Retinal pigment epithelial cell (primary cell): Measurements from ENCODE around the gene FOXK1.

ENCODE experiments used
- DNase-seq: peaks from one replicate; pipeline ENCODE4 v3.0.0-alpha.2; 2010; ENCODE audit warnings: low read depth
- H3K4me3 ChIP-seq: 2 replicates; pipeline ENCODE4 v1.5.1; 2011; ENCODE audit warnings: mild to moderate bottlenecking, low read length, control low read depth, moderate library complexity
- TF ChIP-seq, protein P1 (sequence below): conservative IDR thresholded peaks from 2 replicates; pipeline ENCODE4 v1.5.1; 2011; ENCODE audit warnings: low read depth, low read length, control low read depth, inconsistent platforms

The FOXK1 gene

GRCh38 chr7:4699841-4700240, 17.7 kb downstream of the FOXK1 start:
- TF ChIP-seq, protein P1, sequence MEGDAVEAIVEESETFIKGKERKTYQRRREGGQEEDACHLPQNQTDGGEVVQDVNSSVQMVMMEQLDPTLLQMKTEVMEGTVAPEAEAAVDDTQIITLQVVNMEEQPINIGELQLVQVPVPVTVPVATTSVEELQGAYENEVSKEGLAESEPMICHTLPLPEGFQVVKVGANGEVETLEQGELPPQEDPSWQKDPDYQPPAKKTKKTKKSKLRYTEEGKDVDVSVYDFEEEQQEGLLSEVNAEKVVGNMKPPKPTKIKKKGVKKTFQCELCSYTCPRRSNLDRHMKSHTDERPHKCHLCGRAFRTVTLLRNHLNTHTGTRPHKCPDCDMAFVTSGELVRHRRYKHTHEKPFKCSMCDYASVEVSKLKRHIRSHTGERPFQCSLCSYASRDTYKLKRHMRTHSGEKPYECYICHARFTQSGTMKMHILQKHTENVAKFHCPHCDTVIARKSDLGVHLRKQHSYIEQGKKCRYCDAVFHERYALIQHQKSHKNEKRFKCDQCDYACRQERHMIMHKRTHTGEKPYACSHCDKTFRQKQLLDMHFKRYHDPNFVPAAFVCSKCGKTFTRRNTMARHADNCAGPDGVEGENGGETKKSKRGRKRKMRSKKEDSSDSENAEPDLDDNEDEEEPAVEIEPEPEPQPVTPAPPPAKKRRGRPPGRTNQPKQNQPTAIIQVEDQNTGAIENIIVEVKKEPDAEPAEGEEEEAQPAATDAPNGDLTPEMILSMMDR: no peak
- DNase-seq: no peak
- H3K4me3 ChIP-seq: no peak overlapping the region

DNA sequence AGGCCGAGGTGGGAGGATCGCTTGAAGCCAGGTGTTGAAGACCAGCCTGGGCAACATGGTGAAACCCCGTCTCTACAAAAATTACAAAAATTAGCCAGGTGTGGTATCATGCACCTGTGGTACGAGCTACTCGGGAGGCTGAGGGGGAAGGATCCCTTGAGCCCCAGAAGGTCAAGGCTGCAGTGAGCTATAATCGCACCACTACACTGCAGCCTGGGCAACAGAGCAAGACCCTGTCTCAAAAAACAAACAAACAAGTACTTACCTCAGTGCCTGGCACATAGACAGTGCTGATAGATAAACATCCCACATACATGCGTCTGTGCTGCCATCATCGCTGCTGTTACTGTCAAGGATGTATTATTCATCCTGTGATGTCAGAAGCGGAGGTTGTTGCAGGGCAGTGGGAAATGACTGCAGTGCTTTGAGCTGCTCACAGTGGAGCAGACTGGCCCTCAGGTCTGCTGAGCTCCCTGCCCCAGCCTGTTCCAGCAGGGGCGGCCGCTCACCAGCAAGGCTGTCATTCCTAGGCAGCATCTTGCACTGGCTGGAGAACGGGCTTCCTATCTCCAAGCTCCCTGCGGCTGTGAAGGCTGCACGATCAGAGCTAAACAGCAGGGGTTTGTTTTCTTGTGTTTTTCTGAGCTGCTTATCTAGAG, 18.6 kb downstream of the FOXK1 start:
- no peak overlapping the region for H3K4me3 ChIP-seq

DNA sequence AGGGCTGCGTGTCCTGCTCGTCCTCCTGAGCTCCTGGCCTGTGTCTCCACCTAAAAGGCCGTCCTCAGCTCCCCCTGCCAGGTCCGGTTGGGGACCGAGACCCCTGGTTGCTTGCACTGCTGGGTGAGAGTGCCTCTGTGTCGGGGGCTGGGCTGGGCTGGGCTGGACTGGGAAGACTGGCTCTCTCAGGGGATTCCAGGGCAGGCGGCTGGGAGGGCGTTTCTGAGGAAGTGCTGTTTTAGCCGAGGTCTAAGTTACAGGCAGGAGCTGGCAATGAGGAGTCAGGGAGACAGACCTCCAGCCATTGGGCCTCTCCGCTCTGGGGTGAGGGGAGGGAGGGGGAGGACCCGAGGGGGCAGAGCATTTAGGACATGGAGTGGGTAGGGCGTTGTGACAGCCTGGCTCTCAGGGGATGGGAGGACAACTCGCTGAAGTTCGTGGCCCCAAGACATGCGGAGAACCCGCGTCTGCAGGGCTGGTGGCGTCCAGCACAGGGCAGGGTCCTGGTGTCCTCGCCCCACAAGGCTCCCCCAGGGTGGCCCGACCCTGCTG, 20.9 kb downstream of the FOXK1 start:
- no peak for DNase-seq
- TF ChIP-seq, protein P1: no peak
- no peak overlapping the region for H3K4me3 ChIP-seq

More for the DNA sequence above, 18.6 kb downstream of the FOXK1 start:
- TF ChIP-seq, protein P1: no peak
- DNase-seq: no peak

DNA sequence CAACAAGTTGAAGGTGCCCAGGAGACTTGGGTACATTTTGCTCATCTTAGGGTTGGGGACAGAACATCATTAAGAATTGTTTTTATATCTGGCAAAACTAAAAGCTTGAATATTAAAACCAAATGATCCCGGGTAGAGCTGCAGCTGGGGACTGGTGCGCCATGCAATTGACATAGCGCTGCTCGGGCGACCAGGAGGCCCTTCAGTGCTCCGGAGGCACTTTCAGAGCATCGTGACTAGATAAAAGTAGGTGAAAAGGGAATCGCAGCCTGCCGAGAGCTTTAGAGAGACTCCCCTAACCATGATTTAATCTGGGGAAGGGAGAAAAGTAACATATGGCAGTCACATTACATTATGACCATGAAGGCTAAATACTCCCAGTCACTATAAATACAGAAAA, 21.4 kb downstream of the FOXK1 start:
- DNase-seq: no peak
- TF ChIP-seq, protein P1: no peak
- H3K4me3 ChIP-seq: no peak overlapping the region

DNA sequence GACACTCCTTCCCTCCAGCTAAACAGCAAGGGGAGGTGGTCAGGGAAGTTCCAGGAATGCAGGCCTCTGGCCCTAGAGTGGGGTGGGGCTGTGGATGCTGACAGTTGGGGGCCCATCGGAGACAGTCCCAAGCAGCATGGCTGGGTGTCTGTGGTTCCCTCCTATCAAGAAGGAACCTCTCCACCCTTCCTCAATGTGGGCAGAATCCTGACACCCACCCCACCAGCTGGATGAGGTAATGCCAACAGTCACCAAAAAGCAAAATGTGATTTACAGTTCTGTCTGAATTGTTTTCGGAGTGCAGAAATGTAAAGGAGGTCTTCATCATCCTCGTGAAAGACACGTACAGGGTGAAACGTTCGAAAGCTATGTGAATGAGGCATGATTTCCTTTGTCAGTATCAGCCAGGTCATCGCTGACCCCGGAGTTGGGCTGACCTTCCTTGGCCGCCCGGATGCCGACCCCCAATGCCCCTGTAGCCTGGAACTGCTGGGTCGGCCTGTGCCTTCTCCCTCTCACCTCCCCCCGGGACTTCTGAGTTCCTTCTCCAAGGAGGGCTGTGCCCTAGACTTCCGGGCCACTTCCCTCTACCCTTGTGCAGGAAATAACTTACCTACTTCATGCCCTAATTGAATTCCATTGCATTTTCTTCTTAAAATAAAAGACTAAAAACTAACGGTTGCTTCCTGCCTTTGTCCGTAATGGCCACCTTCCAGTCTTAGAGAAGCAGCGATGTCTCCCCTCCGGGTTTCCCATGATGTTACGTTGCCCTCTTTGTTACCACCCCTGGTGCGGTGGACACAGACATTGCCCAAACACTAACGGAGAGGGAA, 24.5 kb downstream of the FOXK1 start:
- TF ChIP-seq, protein P1: no peak
- H3K4me3 ChIP-seq: no peak overlapping the region
- no peak for DNase-seq

GRCh38 chr7:4707217-4707741, 25.2 kb downstream of the FOXK1 start:
- H3K4me3 ChIP-seq: no peak overlapping the region
- DNase-seq: no peak
- TF ChIP-seq, protein P1: no peak
